Endothelial cell of umbilical vein (primary cell): ENCODE results near the gene NARS2. TPM values are rescaled to one million over a fixed set of nuclear protein-coding genes. Genes with fewer than 3 reads are reported as not detected.

Experiments used
- BruUV-seq: library from RNA; stranded (reverse); fragments of 400-500 nt; replicated peaks from 2 replicates; lab custom pipeline; 2021; lab: Mats Ljungman, UMichigan
- CTCF ChIA-PET: fragments of 300-600, 350-600 bp; sonication (Branson Sonifier 250); formaldehyde crosslinking; loops from one replicate; lab custom pipeline; 2021; ENCODE audit warnings: antibody characterized with exemption, inconsistent platforms; lab: Charles Lee
- POLR2A ChIA-PET: fragments of 300-600, 350-600 bp; sonication (Branson Sonifier 250); formaldehyde crosslinking; loops from one replicate; lab custom pipeline; 2021; ENCODE audit warnings: antibody characterized with exemption, inconsistent platforms; lab: Charles Lee
- DNase-seq: peaks from one replicate; pipeline ENCODE4 v3.0.0-alpha.2; 2011; ENCODE audit warnings: low read depth, low spot score
- FAIRE-seq: peaks from 2 replicates; lab custom pipeline; 2011; peaks lifted over from hg19 to GRCh38; lab: Jason Lieb, UNC
- H2AFZ ChIP-seq: 2 replicates; pipeline ENCODE4 v1.6.0; 2012; ENCODE audit warnings: low read depth, low read length, control low read depth, inconsistent platforms
- H3K27ac ChIP-seq: 2 replicates; pipeline ENCODE4 v1.5.1; 2011; ENCODE audit warnings: low read depth, mild to moderate bottlenecking, control low read depth, low read length, moderate library complexity; ENCODE audit not compliant: insufficient read depth
- H3K27me3 ChIP-seq, 2 experiments: 2 replicates each; pipeline versions ENCODE4 v1.6.0 to v1.6.1; 2011; ENCODE audit warnings: low read length in 2 of 2, mixed read lengths in 1 of 2; ENCODE audit not compliant: control insufficient read depth in 2 of 2, insufficient read depth in 2 of 2
- H3K36me3 ChIP-seq, 2 experiments: 2 replicates in 1 of 2; 3 replicates in 1 of 2; pipeline ENCODE4 v1.5.1; 2011; ENCODE audit warnings: low read length in 2 of 2, mild to moderate bottlenecking in 1 of 2, moderate library complexity in 1 of 2; ENCODE audit not compliant: control insufficient read depth in 2 of 2, insufficient read depth in 2 of 2; ENCODE audit errors: extremely low read depth in 1 of 2
- H3K4me1 ChIP-seq: 3 replicates; pipeline ENCODE4 v1.5.1; 2011; ENCODE audit warnings: mild to moderate bottlenecking, low read length; ENCODE audit not compliant: control insufficient read depth, insufficient read depth; ENCODE audit errors: extremely low read depth
- H3K4me2 ChIP-seq: 2 replicates; pipeline ENCODE4 v1.6.1; 2011; ENCODE audit warnings: low read length, control low read depth, mixed read lengths; ENCODE audit not compliant: insufficient read depth
- H3K4me3 ChIP-seq, 3 experiments: fragments of 200-600 bp in 1 of 3; sonication (generic), shearing (Covaris generic) in 1 of 3; replicated peaks in 1 of 3; 2 replicates each; pipeline ENCODE4 v1.5.1; 2011 to 2016; ENCODE audit warnings: control low read depth in 3 of 3, low read length in 3 of 3, mild to moderate bottlenecking in 2 of 3, inconsistent platforms in 1 of 3, low read depth in 1 of 3, moderate library complexity in 1 of 3; ENCODE audit not compliant: insufficient read depth in 1 of 3
- H3K79me2 ChIP-seq: 2 replicates; pipeline ENCODE4 v1.6.0; 2012; ENCODE audit warnings: low read length, inconsistent platforms; ENCODE audit not compliant: control insufficient read depth, insufficient read depth
- H3K9ac ChIP-seq: replicated peaks from 2 replicates; pipeline ENCODE3; 2011; ENCODE audit warnings: low read length, control low read depth; ENCODE audit not compliant: insufficient read depth; ENCODE audit errors: extremely low read depth
- H3K9me1 ChIP-seq: replicated peaks from 3 replicates; pipeline ENCODE4 v1.6.0; 2011; ENCODE audit warnings: mild to moderate bottlenecking, low read length; ENCODE audit not compliant: control insufficient read depth, insufficient read depth; ENCODE audit errors: extremely low read depth
- H3K9me3 ChIP-seq: replicated peaks from 2 replicates; pipeline ENCODE4 v1.5.1; 2012; ENCODE audit warnings: low read length, inconsistent platforms; ENCODE audit not compliant: control insufficient read depth, insufficient read depth
- H4K20me1 ChIP-seq: replicated peaks from 2 replicates; pipeline ENCODE3; 2011; ENCODE audit warnings: mild to moderate bottlenecking, low read length; ENCODE audit not compliant: control insufficient read depth, insufficient read depth; ENCODE audit errors: extremely low read depth
- CTCF ChIP-seq, 2 donors: IDR thresholded peaks; 1 replicate in 1 of 2; 2 replicates in 1 of 2; pipeline ENCODE4 v1.5.1; 2011; ENCODE audit warnings: low read length in 2 of 2, mild to moderate bottlenecking in 2 of 2, moderate library complexity in 2 of 2, control low read depth in 1 of 2, inconsistent platforms in 1 of 2, low read depth in 1 of 2; ENCODE audit not compliant: insufficient read depth in 1 of 2; ENCODE audit errors: extremely low read depth in 1 of 2
- EZH2 ChIP-seq: IDR thresholded peaks from 2 replicates; pipeline ENCODE4 v1.6.1; 2012; ENCODE audit warnings: borderline replicate concordance, low read depth, mild to moderate bottlenecking, moderate library complexity, low read length, inconsistent platforms; ENCODE audit not compliant: severe bottlenecking
- FOS ChIP-seq: IDR thresholded peaks from 2 replicates; pipeline ENCODE4 v1.6.1; 2011; ENCODE audit warnings: mild to moderate bottlenecking, low read length, moderate library complexity, borderline replicate concordance; ENCODE audit not compliant: insufficient read depth
- GATA2 ChIP-seq: IDR thresholded peaks from 2 replicates; pipeline ENCODE4 v1.7.0; 2011; ENCODE audit warnings: low read depth, mild to moderate bottlenecking, moderate library complexity, mixed read lengths, low read length; ENCODE audit not compliant: insufficient read length, insufficient read depth
- JUN ChIP-seq: IDR thresholded peaks from 2 replicates; pipeline ENCODE4 v1.6.1; 2011; ENCODE audit warnings: borderline replicate concordance, low read depth; ENCODE audit not compliant: insufficient read length, insufficient read depth
- MAX ChIP-seq: IDR thresholded peaks from 2 replicates; pipeline ENCODE4 v1.6.1; 2011; ENCODE audit not compliant: insufficient read depth, insufficient read length
- MYC ChIP-seq: IDR thresholded peaks from one replicate; pipeline ENCODE4 v1.6.1; 2011; ENCODE audit warnings: mild to moderate bottlenecking, low read depth, low read length
- POLR2A ChIP-seq: IDR thresholded peaks from 2 replicates; pipeline ENCODE4 v1.6.1; 2012; ENCODE audit warnings: low read depth, mild to moderate bottlenecking, control low read depth, low read length
- POLR2AphosphoS5 ChIP-seq: IDR thresholded peaks from 2 replicates; pipeline ENCODE4 v1.6.1; 2012; ENCODE audit warnings: low read depth, mild to moderate bottlenecking, control low read depth, low read length, moderate library complexity; ENCODE audit not compliant: insufficient read depth
- dilution Hi-C: fragments of 300-500 bp; cut with MboI; formaldehyde crosslinking; loops from one replicate; pipeline ENCODE4 v1.15.0; 2019; ENCODE audit warnings: low sequenced_read_pairs; ENCODE audit not compliant: extremely low pct_ligation_motif_present
- intact Hi-C: fragments of 100-400 bp; cut with micrococcal nuclease; formaldehyde crosslinking; loops from one replicate; pipeline ENCODE4 v1.10.0; 2022
- polyA plus RNA-seq, 4 experiments: library from polyadenylated mRNA; depleted of rRNA in 3 of 4; stranded (reverse) in 3 of 4; unstranded in 1 of 4; fragments of >200 nt; gene quantifications; 2 replicates each; pipeline versions ENCODE4 v1.2.1 to v1.2.3, GENCODE V29; 2011 to 2012; ENCODE audit warnings: missing spikeins in 1 of 4
- total RNA-seq: library from RNA; stranded (reverse); gene quantifications from 2 replicates; pipeline ENCODE4 v1.2.3, GENCODE V29; 2021

The NARS2 gene
- total and polyA plus RNA-seq, 2 donors (not counting 3 experiments of a cell fraction or from before 2014, with no cell fraction given): 6.9 to 16.7 TPM

GRCh38 chr11:78392854-78393253 lies 181.8 kb downstream of the NARS2 start:
- no peak overlapping the region for H3K9ac ChIP-seq
- TF ChIP-seq FOS (no peak), POLR2AphosphoS5 (no peak), EZH2 (no peak), MAX (no peak), POLR2A (no peak), JUN (no peak), GATA2 (no peak), CTCF (IDR thresholded peaks at IDR 0.05; ENCODE audit: extremely low read depth in 1 of 2, insufficient read depth in 1 of 2, low read depth in 1 of 2, low read length in 2 of 2) (no peak), MYC (no peak)
- H3K4me3 ChIP-seq: no peak overlapping the region
- H3K4me1 ChIP-seq: peaks cover 4% of the 10 kb centered on the region
- peaks cover 88% of the 10 kb centered on the region for H3K79me2 ChIP-seq
- dilution Hi-C loops (no loop called here), intact Hi-C loops (no loop called here)
- H3K4me2 ChIP-seq: no peak overlapping the region
- BruUV-seq: no TSS peak
- H4K20me1 ChIP-seq: peaks cover 5% of the 10 kb centered on the region
- ChIA-PET POLR2A (no interaction called here), CTCF (interaction anchor here (1.2 to 1.4 kb wide), 3 partner anchors 28 to 172 kb away, joined by 3 to 4 read pairs (median 3); no protein-coding TSS in a partner anchor)
- H3K9me1 ChIP-seq: no peaks in the 10 kb centered on the region
- FAIRE-seq (no peak), DNase-seq (no peak)
- no peak overlapping the region for H3K27ac ChIP-seq
- no peaks in the 10 kb centered on the region for H3K36me3 ChIP-seq
- H2AFZ ChIP-seq: no peak overlapping the region
- H3K27me3 ChIP-seq: no peaks in the 10 kb centered on the region
- H3K9me3 ChIP-seq: no peaks in the 10 kb centered on the region
